HG03457 (cell line): Measurements from ENCODE around the gene TMEM121.

Experiments
- ATAC-seq: cut with Tn5 transposase; IDR thresholded peaks from one replicate; pipeline ENCODE4 v1.9.1; 2021; ENCODE audit warnings: moderate number of reproducible peaks; ENCODE audit not compliant: unreplicated experiment

The TMEM121 gene

DNA sequence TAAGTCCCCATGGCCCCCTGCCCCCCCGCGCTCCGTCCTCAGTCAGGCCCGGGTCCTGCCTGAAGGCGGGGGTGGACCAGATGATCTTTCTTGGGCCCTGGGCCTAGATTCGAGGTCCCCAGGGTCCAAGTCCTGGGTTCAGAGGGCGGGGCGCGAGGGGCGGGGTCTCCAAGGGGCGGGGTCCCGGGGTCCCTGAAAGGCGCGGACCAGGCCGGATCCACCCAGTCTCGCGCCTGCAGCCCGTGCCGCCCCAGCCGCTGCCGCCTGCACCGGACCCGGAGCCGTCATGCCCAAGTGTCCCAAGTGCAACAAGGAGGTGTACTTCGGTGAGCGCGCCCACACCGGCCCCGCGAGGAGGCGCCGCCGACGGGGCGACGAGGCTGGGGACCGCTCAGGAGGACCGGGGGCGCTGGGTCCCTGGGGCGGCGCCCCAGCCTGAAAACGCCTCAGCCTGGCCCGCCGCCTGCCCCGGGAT is 39.4 kb upstream of the TMEM121 start:
- no peak for ATAC-seq

DNA sequence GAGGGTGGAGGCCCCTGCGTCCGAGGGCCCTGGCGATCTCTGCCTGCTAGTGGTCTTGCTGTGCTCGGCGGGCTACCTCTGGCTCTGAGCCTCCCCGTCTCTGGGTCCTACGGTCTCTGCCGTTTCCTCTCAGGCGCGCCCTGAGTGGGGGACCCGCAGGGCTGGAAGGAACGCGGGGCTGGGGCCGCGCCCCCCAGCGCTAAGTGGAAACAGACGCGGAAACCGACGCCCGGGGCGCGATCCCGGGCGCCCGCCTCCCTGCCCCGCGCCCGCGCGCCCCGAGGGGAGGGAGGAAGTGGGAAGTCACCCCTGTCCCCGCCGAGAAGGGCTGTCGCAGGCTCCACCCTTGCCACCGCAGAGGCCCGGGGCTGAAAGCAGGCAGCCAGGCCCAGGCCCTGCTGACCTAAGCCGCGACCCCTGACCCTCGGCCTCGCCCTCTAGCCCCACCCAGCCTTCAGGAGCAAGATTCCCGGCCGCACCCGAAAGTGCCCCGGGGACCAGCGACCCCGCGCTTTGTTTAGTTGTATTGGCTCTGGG is 38.9 kb upstream of the TMEM121 start:
- no peak for ATAC-seq

DNA sequence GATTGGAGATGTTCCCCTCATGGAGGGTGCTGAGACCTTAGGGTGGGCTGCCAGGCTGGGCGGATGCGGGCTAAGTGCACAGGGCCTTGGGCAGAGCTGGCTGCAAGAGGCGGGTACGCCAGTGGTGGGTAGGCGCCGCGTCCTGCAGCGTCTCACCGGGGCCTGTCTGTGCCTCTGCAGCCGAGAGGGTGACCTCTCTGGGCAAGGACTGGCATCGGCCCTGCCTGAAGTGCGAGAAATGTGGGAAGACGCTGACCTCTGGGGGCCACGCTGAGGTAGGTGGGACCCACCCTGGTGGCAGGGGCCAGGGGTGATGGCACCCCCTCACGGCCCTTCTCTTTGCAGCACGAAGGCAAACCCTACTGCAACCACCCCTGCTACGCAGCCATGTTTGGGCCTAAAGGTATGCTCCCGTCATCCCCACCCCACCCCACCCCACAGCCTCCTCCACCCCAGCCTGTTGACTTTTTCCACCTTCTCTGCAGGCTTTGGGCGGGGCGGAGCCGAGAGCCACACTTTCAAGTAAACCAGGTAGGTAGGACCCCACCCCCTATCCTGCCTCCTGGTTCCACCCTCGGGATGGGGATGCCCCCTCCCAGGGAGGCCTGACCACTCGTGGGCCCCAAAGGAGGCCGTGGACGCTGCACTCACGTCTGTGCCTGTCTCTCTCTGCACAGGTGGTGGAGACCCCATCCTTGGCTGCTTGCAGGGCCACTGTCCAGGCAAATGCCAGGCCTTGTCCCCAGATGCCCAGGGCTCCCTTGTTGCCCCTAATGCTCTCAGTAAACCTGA is 38.2 kb upstream of the TMEM121 start:
- ATAC-seq: no peak

DNA sequence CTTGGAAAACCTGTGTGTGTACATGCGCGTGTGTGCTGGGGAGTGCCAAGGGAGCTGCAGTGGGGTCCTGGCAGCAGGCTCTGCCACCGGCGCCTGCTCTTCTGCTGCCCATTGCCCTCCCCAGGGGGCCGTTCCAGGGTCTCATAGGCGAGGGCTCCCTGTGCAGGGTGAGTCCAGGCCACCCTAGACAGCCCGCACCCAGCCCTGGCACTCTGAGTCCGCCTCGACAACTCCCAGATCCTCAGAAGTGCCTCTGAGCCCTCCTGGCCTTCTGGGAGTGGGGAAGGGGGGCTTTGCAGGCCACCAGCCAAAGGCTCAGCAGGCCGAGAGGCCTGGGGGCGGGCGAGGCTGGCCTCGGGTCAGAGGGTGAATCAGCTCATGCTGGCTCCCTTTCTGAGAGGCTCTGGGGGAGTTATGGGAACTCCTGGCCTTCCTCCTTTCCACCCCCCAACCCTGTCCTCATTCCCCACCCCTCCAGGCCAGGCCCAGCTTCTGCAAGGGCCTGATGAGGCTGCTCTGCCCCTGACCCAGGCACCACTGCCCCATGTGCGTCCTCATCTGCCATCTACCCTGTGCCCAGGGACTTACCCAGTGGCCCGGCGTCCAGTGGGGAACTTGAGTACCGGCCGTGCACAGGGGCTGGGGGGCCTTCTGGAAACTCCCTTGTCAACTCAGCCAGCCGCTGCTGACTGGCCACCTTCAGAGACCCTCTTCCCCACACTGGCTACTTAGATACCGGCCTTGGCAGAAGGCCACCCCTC is 37.4 kb upstream of the TMEM121 start:
- ATAC-seq: no peak

DNA sequence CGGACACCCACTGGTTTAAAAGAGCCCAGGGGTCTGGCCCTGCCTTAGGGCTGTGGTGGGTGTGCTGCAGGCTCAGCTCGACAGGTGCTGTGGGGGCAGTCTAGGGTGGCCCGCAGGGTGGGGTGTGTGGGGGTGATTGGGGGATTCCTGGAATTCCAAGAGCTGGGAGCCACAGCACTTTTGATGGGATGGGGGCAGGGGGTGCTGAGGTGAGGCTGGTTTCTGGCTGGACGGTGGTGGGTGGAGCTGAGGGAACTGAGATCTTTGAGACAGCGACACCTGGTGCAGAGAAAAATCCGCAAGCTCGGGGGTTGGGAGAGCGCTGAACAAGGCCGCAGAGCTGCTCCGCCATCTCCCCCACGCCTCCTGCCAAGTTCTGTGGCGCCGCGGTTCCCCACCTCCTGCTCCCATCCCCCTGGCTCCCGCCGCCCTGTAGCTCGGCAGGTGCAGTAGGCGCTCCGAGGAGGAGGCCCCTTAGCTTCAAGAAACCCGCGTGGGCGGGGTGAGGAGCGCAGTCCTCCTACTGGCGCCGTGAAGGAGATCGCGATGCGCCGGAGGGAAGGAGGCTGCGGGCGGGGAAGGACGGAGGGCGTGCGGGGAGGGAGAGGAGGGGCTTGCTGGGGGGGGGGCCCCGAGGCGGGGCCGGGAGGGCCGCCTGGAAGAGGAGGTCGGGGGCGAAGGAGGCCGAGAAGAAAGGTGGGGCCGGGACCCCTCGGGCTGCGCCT is 36.7 kb upstream of the TMEM121 start:
- ATAC-seq: no peak

DNA sequence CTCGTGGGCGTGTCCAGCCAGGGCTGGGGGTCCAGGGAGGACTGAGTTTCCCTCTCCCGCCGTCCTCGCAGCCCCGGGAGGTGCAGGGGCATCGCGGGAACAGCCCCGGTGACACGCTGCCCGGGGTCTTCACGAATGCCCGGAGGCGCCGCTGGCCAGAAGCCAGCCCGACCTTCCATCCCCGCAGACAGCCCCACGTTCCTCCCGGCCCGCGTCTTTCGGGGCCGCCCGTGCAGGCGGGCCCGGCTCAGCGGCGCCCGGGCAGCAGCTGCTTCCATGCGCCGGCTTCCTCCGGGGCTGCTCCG is 36.2 kb upstream of the TMEM121 start:
- peak; percentile 0 for ATAC-seq

DNA sequence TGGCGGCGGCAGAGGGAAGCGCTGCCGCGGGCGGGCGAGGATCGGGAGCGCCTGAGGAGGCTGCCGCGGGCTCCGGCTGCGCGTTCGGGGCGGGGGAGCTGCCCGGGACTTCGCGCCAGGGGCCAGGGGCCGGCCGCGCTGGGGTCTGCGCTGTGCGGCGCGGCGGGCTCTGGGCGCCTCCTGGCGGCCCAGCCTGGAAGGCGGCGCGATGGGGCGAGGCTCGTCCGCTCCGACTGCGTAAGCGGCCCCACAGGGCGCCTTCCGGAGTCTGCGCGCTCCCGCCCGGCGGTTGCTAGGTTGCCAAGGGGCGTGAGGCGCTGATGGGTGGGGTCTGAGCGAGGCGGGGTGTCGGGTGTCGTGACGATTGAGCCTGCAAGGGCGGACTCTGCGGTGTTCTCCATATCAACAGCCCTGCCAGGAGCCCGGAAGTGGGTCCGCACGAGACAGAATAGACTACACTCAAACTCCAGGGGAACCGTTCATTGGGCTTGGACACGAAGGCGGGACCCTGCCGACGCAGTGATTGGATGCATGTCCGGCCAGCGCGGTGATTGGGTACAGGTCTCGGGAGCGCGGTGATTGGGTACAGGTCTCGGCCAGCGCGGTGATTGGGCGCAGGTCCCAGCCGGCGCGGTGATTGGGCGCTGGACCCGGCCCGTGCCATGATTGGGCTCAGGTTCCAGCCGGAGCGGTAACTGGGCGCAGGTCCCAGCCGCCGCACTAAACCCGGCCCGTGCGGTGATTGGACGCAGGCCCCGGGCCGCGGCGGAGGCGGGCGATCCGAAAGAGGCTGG is 35.6 kb upstream of the TMEM121 start, which contains the start of gene TEDC1:
TSS of gene TEDC1 (plus strand) at position 675 of the 794 bp plus-strand sequence. CDS start 130 bp downstream, outside the sequence.
- ATAC-seq: peak; percentile 61

DNA sequence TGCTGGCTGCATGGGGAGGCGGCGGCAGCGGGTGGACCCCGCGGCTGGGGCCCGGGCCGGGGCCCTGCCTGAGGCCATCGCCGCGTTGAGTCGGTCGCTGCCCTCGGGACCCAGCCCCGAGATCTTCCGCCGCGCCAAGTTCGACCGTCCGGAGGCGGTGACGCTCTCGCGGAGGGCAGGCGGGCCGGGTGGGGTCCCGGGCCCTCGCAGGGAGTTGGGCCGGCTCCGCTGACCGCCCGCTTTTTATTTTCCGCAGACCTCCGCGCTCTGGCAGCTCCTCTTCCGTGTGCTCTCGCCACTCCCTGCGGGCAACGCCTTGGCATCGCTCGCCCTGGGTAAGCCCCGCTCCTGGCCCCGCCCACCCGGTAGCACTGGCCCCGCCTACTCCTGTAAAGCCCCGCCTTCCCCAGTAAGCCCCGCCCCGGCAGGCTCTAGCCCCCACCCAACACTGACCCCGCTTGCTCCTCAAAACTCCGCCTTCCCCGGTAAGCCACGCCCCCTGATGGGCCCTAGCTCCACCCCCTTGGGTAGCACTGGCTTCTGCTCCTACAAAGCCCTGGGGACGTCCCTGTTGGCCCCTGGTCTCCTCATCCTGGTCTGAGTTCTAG is 34.9 kb upstream of the TMEM121 start:
- no peak for ATAC-seq

DNA sequence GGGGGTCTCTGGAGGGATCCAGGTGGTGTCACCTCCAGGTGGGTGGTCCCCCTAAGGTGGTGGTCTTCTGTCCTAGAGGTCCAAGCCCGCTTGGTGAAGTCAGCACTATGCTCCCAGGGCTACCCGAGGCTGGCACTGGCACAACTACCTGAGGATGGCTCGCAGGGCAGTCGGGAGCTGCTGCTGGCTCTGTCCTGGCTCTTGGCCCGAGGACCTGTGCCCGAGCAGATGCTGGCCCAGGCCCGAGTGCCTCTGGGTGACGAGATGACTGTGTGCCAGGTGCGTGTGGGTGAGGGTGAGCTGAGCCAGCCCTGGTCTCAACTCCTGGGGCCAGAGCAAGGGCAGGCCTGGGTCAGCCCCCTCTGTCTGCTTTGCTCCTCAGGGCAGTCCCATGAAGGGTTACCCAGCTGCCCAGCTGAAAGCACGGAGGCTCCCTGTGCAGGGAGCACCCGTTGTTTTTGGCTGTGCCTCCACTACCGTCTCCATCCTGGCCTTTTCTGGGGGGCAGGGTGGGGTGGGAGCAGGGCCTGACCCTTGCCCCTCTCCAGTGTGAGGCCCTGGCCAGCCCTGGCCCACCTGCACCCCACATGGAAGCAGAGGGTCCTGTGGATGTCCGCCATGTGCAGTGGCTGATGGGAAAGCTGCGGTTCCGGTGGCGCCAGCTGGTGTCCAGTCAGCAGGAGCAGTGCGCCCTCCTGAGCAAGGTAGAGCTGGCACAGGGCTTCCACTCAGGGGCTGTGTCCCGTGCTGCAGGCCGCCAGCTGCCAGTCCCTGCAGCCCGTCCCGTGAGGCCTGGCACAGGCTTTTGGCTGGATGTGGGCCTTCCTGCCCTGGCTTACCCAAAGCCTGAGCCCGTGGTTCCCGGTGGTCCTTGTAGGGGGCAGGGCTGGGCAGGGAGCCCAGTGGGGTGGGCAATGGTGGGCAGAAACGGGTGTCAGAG is 34.1 kb upstream of the TMEM121 start:
- ATAC-seq: no peak

DNA sequence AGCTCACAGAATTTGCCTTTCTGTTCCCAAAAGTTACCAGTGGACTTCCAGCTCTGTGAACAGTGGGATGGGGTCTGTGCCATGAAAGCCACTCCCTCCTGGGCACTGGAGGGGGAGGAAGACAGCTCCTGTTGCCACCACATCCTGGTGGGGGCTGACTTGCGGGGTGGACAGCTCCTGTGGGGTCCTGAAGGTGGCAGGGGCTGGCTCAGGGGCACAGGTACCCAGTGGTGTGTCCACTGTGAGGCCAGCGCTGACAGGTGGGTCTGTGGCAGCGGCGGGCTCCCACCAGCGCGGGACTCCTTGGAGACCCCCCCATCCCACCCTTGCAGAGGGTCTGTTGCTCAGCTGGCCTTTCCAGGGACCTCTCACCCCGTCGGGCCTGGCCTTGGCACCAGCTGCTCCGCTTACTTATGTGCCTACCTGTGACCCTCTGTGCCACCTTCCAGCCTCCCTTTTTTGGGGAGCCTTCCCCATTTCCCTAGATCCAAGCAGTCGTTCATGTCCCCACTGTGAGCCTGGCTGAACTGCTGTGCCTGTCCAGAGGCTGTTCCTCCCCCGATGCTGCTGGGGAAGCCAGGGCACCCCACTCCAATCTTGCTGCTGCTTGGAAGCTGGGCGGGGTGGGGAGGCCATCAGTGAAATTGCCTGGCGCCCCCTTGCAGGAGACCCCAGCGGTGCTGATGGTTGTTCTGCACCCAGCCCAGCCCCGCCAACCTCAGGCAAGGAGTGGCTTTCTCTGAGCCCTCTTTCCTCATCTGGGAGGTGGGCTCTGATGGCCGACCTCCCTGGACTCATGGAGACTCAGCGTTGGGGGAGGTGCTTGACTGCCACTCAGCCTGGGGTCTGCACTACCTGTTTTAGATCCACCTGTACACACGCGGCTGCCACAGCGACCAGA is 33.2 kb upstream of the TMEM121 start:
- ATAC-seq: no peak

DNA sequence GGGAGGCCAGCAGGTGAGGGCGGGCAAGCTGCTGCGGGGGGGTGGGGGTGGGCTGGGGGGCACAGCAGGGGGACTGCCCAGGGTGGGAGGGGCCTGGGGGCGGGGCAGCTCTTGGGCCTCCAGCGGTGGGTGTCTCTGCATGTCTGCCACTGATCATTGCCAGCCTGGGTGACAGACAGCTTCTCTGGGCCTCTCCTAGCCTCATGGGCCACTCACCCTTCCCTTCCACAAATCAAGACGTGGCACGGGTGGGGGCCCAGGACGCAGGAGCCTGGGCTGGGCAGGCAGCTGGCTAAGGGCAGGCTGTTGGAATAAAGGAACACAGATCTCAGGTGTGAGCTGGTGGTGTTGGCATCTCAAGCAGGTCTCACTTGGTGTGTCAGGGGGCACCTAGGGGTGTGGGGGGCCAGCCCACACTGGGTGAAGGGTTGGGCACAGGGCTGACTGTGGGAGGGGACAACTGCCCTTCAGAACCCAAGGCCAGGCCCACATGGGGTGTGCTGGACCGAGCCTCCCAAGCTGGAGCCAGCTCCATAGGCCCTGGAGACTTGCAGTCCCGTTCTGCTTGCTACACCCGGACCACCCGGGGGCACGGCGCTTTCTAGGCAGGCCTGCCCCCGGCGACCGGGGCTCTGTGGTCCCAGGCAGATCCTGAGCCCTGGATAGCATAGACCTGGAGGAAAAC is 32.3 kb upstream of the TMEM121 start:
- ATAC-seq: no peak

DNA sequence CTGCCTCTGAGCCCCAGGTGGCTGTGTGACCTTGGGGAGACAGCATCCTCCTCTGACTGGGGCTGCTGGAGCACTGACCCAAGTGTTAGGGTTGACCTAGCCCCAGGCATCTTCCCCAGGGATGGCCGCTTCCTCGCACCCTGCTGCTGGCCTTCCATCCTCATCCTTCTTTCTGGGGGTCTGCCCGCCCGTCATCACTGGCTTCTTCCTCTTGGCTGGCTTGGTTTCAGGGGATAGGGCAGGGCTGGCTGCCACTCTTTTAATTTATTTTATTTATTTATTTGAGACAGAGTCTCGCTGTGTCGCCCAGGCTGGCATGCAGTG is 31.8 kb upstream of the TMEM121 start:
- no peak for ATAC-seq

DNA sequence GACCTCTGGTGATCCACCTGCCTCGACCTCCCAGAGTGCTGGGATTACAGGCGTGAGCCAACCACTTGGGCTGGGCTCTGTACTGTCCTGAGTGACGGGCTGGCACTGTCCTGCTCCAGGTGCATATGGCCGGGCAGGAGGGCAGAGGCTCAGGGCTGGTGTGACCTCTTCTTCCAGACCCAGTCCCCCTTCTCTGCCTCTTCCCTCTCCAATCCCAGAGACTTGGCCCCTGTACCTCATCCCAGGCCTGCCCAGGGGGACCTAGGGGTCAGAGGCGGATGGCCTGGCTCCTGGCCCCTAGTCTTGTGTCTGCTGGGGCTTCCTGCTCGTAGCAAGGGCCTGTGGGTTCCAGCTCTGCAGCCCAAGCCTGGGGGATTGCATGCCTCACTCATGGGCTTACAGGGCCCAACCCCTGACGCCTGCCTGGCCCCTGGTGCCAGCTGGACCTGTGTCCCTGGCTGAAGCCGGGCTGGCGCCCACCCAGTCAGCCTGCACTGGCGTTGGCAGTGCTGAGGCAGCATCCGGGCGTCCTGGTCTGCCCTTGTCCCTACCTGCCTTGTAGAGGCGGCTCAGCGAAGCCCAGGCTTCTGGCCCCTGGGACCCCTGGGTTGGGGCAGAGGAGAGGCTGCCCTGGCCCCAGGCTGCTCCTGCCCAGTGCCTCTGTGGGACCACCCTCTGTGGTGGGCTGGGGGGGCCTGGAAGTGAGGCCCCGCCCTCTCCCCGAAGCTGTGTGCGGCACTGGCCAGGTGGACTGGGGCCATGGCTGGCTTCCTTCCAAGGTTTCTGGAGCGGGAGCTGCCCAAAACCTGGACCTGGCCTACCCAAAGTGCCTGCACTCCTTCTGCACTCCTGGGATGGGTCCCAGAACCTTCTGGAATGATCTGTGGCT is 31.0 kb upstream of the TMEM121 start:
- no peak for ATAC-seq

DNA sequence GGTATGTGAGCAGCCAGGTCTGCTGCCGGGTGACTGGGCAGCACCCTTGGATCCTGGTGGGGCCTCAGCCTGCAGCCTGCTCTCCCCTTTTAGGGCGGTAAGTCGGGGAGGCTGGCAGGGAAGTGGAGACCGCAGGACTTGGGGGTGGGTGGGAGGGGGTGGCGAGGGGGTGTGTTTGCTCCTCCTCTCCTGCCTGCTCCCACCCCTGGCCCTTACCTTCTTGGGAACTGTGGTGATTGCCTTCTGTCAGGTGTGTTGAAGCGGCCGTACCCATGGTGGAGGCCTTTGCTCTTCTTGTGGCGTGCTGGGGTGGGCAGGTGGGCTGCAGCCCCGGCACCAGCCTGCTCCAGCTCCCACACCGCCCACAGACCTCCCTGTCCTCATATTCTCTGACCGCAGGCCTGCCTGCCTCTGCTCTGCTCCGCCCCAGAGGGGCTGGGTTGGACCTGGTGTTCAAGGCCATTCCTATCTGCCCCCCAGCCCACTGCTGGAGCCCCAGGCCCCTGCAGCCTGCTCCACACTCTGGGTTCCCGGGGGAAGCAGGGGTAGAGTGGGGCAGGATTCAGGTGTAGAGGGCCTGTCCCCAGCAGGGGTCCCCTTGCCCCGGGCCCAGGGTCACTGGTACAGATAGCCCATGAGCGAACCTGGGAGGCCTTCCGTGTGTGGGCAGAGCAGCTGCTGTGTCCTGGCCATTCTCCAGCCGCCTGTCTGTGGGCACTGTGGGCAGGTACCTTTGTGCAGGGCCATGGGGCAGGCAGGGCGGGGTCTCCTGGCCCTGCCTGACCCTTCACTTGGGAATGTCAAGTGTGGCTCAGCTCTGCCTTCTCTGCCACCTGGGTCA is 30.2 kb upstream of the TMEM121 start:
- ATAC-seq: no peak

DNA sequence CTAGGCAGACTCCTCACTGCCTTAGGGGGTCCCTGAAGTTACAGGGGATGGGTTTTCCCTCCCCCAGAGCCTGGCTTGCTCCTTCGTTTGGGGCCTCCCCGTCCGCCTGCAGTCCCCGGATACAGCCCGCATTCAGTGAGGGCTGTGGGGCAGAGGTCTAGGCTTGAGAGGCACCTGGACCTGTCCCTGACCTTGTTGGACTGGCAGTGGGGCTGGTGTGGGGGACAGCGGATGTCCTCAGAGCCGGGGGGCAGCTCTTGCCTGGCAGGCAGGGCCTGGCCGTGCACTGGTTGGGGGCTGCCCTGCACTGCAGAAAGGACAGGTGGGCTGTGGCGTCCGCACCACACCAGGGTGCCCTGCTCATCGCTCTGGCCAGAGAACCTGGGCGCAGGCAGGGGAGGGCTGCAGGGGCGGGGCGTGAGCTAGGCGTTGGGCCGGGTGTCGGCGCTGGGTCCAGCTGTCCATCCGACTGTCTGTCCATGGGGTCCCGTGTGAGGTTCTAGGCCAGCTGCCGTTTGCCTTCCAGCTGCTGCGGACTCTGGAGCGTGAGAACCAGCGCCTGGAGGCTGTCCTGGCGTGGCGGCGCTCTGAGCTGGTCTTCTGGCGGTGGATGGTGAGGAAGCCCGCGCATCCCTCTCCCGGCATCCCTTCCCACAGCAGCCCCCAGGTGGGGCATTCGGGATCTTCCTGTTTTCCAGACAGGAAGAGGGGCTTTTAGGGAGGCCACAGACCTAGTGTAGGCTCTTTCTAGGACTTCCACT is 29.4 kb upstream of the TMEM121 start:
- no peak for ATAC-seq
